Tibial artery (tissue), 4 donors: ENCODE results near the gene PNPLA7.

Experiments used
- DNase-seq, 2 donors: peaks; one replicate each; pipeline ENCODE4 v3.0.0-alpha.2; 2019
- H3K27ac ChIP-seq, 2 donors: fragments of 200-600 bp; sonication (generic) in 1 of 2; 1 replicate in 1 of 2; 2 replicates in 1 of 2; pipeline ENCODE4 v1.5.1; 2018 to 2019; ENCODE audit warnings: mild to moderate bottlenecking in 1 of 2
- H3K27me3 ChIP-seq, 2 donors: fragments of 200-600 bp; sonication (generic) in 1 of 2; one replicate each; pipeline versions ENCODE4 v1.5.1 to v1.6.0; 2016 to 2019
- H3K36me3 ChIP-seq, 3 donors: fragments of 200-600 bp; sonication (generic) in 2 of 3; one replicate each; pipeline ENCODE4 v1.5.1; 2016 to 2019; ENCODE audit warnings: mild to moderate bottlenecking in 2 of 3
- H3K4me1 ChIP-seq, 4 donors: fragments of 200-600 bp; sonication (generic) in 2 of 4; 1 replicate in 3 of 4; 2 replicates in 1 of 4; pipeline ENCODE4 v1.5.1; 2016 to 2019
- H3K4me3 ChIP-seq, 2 donors: fragments of 200-600 bp; sonication (generic) in 1 of 2; 1 replicate in 1 of 2; 2 replicates in 1 of 2; pipeline ENCODE4 v1.5.1; 2018 to 2019; ENCODE audit warnings: mild to moderate bottlenecking in 2 of 2
- H3K9me3 ChIP-seq, 3 donors: fragments of 200-600 bp; sonication (generic) in 1 of 3; one replicate each; pipeline ENCODE4 v1.5.1; 2016 to 2019
- intact Hi-C: fragments of 100-400 bp; cut with DNase I; formaldehyde crosslinking; loops from one replicate; pipeline ENCODE4 v1.15.0; 2023; ENCODE audit warnings: low total_unique reads
- TF ChIP-seq, protein P1 (sequence below), 2 experiments: fragments of 200-600 bp in 1 of 2; fragments of 450-650 bp in 1 of 2; IDR thresholded peaks; one replicate each; pipeline ENCODE4 v1.5.1; 2017 to 2019; ENCODE audit warnings: antibody characterized with exemption in 2 of 2, mild to moderate bottlenecking in 1 of 2, moderate library complexity in 1 of 2

PNPLA7 gene

DNA sequence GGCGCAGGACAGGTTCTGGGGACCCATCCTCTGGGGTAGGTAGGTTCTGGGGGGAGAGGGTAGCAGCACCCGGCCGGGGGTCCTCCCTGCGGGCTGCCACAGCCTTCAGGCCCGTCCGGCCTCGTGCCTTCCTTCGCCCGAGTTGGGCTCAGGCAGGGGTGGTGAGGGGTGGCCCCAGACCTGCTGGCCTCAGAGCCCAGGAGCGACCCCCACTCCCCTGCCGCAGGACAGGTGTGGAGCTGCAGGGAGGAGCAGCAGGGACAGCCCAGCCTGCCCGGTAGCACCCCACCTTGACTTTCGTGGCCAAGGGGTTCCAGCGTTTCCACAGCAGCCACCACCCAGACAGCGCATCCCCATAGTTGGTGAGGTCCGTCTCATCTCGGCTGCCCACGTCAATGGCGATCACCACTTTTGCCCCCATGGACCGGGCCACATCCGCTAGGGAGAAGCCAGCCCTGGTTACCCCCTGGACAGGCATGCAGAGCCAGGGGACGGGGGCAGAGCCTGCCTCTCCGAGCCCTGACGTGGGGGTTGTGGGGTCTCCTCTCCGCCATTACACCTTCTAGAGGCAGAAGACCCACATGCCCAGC lies 87.7 kb downstream of the PNPLA7 start:
- intact Hi-C loops: loop anchor here (10.0 kb wide), 1 partner anchor 72 kb away; no protein-coding TSS in a partner anchor
- Histone ChIP-seq H3K27ac (no peak overlapping the region), H3K27me3 (no peaks in the 10 kb centered on the region), H3K36me3 (peaks cover 0 to 40% (median 3%) of the 10 kb centered on the region in 3 donors), H3K4me1 (peaks cover 6 to 24% (median 21%) of the 10 kb centered on the region in 4 donors), H3K4me3 (no peak overlapping the region), H3K9me3 (no peaks in the 10 kb centered on the region)
- peak in 1 of 2 donors; percentile 65 for DNase-seq
- TF ChIP-seq, protein P1, sequence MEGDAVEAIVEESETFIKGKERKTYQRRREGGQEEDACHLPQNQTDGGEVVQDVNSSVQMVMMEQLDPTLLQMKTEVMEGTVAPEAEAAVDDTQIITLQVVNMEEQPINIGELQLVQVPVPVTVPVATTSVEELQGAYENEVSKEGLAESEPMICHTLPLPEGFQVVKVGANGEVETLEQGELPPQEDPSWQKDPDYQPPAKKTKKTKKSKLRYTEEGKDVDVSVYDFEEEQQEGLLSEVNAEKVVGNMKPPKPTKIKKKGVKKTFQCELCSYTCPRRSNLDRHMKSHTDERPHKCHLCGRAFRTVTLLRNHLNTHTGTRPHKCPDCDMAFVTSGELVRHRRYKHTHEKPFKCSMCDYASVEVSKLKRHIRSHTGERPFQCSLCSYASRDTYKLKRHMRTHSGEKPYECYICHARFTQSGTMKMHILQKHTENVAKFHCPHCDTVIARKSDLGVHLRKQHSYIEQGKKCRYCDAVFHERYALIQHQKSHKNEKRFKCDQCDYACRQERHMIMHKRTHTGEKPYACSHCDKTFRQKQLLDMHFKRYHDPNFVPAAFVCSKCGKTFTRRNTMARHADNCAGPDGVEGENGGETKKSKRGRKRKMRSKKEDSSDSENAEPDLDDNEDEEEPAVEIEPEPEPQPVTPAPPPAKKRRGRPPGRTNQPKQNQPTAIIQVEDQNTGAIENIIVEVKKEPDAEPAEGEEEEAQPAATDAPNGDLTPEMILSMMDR (IDR thresholded peaks at IDR 0.05): no peak

DNA sequence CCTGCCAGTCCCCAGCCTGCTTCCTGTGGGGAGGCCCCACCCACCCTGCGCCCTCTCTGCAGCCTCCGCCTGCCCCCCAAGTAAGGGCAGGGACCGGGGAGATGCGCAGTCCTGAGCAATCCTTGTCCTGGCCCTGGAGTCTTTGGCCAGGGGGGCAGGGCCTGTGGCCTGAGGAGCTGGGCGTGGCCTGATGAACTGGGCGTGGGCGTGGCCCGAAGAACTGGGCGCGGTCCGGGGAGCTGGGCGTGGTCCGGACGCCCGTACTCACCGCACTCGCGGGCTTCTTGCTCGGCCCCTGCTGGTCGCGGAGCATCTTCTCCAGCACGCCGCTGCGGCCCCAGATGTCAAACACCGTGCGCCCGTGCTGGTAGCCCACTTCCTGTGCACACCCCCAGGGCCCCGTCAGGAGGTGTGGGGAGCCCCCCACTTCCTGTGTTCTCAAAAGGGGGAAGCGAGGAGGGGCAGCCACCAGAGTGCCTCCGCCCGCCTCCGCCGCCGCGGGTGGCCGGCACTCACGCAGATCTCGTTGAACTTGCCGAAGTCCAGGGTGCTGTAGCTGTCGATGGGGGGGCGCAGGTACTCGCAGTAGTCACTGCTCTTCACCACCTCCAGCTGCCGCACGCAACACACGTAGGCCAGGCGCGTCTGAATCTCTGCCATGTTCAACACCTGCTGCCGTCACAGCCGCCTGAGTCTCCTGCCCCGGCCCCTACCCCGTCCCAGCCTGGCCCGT lies 88.4 kb downstream of the PNPLA7 start:
- DNase-seq: peak in 1 of 2 donors; percentile 75
- H3K27me3 ChIP-seq: no peaks in the 10 kb centered on the region
- no peak overlapping the region for H3K27ac ChIP-seq

DNA sequence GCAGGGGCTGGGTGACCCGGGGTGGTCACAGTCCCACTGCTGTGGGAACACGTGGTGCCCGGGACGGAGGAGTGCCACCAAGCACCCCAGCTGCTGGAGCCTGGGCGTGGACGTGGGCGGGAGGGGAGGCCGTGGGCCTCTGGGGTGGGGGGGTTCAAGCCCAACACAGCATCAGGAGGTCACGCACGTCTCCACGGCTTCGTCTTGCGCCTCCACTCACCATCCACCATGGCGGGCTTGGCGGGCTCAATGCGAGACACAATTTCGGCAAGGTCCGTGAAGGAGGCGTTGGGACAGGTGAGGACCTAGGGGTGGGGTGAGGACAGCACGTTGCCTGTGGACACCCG lies 88.9 kb downstream of the PNPLA7 start:
- TF ChIP-seq, protein P1 (IDR thresholded peaks at IDR 0.05): no peak
- Histone ChIP-seq H3K36me3 (peaks cover 0 to 34% (median 8%) of the 10 kb centered on the region in 3 donors), H3K9me3 (no peaks in the 10 kb centered on the region), H3K4me3 (no peak overlapping the region), H3K27me3 (no peaks in the 10 kb centered on the region), H3K27ac (no peak overlapping the region), H3K4me1 (peaks cover 6 to 36% (median 33%) of the 10 kb centered on the region in 4 donors)
- peak in 1 of 2 donors; percentile 64 for DNase-seq
- intact Hi-C loops: loop anchor here (10.0 kb wide), 1 partner anchor 74 kb away; no protein-coding TSS in a partner anchor

More for the DNA sequence above, 88.4 kb downstream of the PNPLA7 start:
- intact Hi-C loops: loop anchor here (10.0 kb wide), 1 partner anchor 73 kb away; no protein-coding TSS in a partner anchor
- Histone ChIP-seq H3K36me3 (peaks cover 0 to 34% (median 8%) of the 10 kb centered on the region in 3 donors), H3K9me3 (no peaks in the 10 kb centered on the region), H3K4me1 (peaks cover 6 to 31% (median 28%) of the 10 kb centered on the region in 4 donors), H3K4me3 (no peak overlapping the region)
- TF ChIP-seq, protein P1 (IDR thresholded peaks at IDR 0.05): no peak

DNA sequence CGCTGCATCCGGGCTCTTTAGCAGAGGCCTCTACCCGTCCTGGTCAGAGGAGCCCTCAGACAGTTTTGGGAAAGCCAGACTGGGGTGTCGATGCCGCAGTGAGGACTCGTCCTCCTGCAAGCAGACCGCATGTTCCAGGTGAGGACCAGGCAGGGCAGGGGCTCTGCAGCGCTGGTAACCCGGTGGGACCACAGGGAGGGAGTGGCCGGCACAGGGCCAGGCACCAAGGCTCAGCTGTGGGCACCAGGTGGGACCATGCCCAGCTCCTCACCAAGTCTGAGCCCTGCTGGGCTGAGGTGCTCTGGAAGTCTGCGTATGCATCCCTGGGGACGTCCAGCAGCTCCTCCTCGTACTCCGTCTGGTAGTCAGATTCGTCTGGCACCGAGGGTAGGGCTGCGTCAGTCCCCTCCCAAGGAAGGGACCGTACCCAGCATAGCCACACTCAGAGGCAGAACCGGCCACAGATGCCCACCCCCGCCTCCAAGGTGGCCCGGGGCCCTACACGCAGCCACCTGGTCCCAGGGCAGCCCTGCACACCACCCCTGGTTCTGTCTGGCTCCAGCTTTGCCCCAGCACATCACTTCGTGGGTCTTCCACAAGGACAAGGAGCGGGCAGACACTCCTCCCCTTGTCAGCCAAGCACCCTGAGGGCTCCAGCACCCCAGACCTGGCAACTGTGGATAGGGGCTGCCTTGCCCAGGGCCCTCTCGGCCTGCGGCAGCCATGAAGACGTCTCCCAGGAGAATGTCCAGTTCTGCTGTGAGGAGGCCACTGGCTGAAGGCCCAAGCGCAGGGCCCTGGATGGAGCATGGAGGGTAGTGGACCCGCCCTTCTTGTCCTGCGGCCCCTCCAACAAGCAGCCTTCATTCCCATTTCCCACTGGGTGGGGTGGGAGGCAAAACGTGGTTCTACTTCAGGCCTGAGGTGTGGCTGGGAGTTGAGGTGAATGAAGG lies 89.6 kb downstream of the PNPLA7 start:
- peak; percentile 20 to 68 for DNase-seq
- intact Hi-C loops: loop anchor here (10.0 kb wide), 1 partner anchor 74 kb away; no protein-coding TSS in a partner anchor
- no peaks in the 10 kb centered on the region for H3K9me3 ChIP-seq
- TF ChIP-seq, protein P1 (IDR thresholded peaks at IDR 0.05): no peak
- no peak overlapping the region for H3K27ac ChIP-seq
- H3K4me3 ChIP-seq: no peak overlapping the region
- H3K27me3 ChIP-seq: no peaks in the 10 kb centered on the region
- peaks cover 6 to 43% (median 39%) of the 10 kb centered on the region in 4 donors for H3K4me1 ChIP-seq
- H3K36me3 ChIP-seq: peaks cover 5 to 41% (median 14%) of the 10 kb centered on the region in 3 donors
